Left renal pelvis (tissue), 4 donors: ENCODE data around the gene FOXP4. TPM values are rescaled to one million over a fixed set of nuclear protein-coding genes. Genes with fewer than 3 reads are reported as not detected.
A peak's percentile ranks its signal among the peaks of the same experiment; 100 is the strongest.

ENCODE experiments used
- DNase-seq, 4 donors: peaks; one replicate each; pipeline ENCODE4 v3.0.0-alpha.2; 2013; ENCODE audit warnings: low read depth in 4 of 4, low spot score in 3 of 4
- polyA plus RNA-seq, 4 donors: library from polyadenylated mRNA; unstranded; fragments of 120-200 nt; gene quantifications; one replicate each; pipeline ENCODE4 v1.2.1, GENCODE V29; 2013; ENCODE audit not compliant: insufficient read length in 4 of 4

Gene FOXP4
- polyA plus RNA-seq, 4 donors: 29.0 to 93.5 (median 39.0) TPM

GRCh38 chr6:41622206-41622988 is 76.2 kb downstream of the FOXP4 start:
- no peak for DNase-seq

GRCh38 chr6:41623330-41623729 is 77.1 kb downstream of the FOXP4 start:
- DNase-seq: no peak

GRCh38 chr6:41624621-41625380 is 78.6 kb downstream of the FOXP4 start:
- no peak for DNase-seq

- DNase-seq: no peak
These were observed 79.3 kb downstream of the FOXP4 start for GRCh38 chr6:41625442-41625841.

GRCh38 chr6:41626022-41626421 is 79.8 kb downstream of the FOXP4 start:
- DNase-seq: no peak

DNA sequence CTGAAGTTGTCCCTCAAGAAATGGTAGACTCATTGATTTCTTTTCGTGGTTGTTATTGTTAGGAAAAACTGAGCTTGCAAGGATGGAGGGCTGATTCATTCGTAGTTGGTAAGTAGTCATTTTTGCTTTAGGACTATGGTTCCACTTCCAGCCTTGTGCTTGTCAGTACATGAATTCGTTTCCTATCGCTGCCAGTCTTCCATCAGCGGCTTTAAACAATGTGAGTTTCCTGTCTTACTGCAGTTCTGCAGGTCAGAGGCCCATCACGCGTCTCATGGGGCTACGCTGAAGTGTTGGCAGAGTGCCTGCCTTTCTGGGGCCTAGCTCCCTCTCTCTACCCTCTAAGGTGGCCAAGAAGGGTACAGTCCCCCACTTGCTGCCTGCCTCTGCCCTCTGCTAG is 80.7 kb downstream of the FOXP4 start:
- no peak for DNase-seq

GRCh38 chr6:41629128-41629527 is 82.9 kb downstream of the FOXP4 start:
- no peak for DNase-seq

GRCh38 chr6:41630069-41630468 is 83.9 kb downstream of the FOXP4 start:
- DNase-seq: no peak

GRCh38 chr6:41630946-41631345 is 84.8 kb downstream of the FOXP4 start:
- no peak for DNase-seq

DNA sequence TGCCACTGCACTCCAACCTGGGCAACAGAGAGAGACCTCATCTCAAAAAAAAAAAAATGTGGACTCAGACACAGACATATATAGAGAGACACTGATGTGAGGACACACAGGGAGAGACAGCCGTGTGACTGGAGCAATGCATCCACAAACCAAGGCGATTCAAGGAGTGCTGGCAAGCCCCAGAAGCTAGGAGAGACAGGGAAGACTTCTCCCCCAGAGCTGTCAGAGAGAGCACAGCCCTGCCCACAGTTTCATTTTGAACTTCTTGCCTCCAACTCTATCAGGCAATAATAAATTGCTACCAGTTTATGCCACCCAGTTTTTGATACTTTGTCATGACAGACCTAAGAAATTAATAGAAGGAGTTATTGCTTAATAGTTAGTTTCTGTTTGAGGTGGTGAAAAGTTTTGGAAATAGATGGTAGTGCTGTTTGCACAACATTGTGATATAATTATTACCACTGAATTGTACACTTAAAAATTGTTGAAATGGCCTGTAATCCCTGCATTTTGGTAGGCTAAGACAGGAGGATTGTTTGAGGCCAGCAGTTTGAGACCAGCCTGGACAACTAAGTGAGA is 87.0 kb downstream of the FOXP4 start:
- DNase-seq: no peak

DNA sequence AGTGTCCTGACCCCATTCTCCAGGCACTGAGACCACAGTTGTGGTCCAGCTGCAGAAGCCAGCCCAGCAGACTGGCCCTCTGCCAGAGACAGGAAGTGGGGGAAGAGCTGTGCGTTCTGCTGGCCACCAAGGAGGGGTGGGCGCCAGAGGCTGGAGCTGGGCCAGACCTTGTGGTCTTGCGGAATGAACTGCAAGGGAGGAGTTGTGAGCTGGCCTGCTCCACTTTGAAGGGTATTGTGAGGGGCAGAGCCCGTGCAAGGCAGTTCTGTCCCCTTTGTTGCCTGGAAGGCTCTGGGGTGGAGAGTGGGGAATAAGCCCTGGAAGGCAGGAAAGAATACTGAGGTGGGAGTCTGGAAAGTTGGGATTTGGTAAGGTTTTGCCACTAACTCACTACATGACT is 88.5 kb downstream of the FOXP4 start:
- DNase-seq: no peak

GRCh38 chr6:41635365-41635764 is 89.2 kb downstream of the FOXP4 start:
- DNase-seq: no peak

DNA sequence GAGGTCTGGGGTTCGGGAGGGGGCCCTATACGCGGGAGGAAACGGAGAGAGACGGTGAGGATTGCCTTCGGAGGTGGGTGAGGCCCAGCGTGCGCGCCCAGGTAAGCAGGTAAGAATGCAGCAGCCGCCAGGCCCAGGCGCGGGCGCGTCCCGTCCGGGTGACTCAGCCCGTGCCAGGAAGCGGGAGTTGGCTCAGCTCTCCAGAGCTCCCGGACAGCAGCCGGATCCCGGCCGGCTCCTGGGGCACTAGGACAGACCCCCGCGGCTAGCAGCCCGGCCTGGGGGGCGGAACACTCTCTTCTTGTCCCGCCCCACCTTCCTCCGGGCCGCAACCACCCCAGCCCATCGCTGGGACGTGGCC is 90.6 kb downstream of the FOXP4 start:
- no peak for DNase-seq

DNA sequence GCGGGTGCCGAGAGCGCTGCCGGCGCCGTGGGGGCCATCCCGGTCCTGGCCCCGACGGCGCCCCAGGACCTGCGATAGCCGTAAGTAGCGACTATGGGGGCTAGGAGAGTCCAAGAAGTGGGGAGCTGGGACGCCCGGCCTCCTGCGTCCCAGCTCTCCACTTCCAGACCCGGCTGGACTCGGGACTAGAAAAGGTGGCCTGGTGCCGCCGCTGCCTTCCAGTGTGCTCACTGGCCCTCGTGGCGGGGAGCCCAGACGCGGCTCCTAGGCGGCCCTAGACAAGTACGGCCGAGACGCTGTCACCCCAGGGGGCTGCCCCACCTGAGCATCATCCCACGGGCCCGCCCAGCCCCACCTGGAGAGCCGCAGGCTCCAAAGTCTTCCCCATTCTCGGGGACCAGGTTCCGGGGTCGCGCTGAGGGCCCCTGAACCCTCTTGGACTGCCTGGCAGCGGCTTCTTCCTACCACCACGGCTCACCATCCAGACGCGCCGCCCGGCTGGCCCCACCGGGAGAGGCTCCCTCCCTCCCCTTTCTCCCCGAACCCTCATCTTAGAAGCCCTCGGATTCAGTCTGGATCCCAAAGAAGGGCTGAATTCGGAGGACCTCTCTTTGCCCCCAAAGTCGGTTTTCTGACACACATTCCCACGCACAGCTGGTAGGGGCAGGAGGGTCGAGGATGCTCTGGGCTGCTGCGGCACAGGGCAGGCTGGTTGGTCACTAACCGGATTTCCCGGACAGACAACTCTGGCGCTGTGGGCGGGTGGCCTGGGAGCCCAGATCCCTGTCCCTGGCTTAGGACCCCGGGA is 91.2 kb downstream of the FOXP4 start:
- DNase-seq: no peak

DNA sequence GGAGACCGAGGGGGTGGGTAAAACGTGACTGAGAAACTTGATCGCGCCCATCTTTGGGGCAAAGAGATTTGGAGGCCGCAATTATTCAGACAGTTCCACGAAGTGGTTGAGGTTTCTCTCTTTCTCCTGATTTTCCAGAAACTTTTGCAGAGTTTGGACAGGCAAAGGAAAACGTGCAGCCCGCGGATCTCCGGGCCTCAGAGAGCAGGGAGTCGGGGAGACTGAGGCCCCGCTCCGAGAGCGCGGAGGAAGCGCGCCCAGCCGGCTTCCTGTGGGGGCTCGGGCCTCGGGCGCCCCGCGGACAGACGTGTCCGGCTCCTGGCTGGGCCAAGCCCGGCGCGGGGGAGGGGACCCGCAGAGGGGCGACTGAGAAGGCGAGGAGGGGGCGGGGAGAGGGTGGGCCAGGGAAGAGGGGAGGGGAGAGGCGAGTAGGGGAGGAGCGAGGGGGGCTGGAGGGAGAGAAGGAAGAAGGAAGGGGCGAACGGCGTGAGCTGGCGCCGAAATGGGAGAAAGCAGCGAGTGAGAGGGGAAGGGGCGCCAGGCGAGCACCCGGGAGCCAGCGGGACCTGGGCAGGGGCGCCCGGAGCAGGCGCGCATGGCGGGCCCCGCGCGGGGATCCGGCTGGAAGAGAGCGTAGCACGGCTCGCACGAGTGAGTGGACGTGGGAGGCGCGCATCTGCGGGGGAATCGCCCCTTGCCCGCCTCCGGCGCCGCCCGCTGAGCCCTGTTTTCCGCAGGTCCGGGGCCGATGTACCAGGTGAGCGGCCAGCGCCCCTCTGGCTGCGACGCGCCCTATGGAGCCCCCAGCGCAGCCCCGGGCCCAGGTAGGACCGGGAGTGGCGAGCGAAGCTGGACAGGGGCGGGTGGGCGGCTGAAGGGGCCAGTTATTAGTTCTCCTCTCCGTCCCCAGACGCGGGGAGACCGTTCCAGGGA is 92.1 kb downstream of the FOXP4 start, which contains the start of gene MDFI:
MDFI (plus strand) TSS at position 467 of the 933 bp plus-strand sequence; CDS start at position 749, 282 bp downstream.
- DNase-seq: peak in 1 of 4 donors; percentile 74

GRCh38 chr6:41638935-41639808 is 93.0 kb downstream of the FOXP4 start:
- DNase-seq: no peak

DNA sequence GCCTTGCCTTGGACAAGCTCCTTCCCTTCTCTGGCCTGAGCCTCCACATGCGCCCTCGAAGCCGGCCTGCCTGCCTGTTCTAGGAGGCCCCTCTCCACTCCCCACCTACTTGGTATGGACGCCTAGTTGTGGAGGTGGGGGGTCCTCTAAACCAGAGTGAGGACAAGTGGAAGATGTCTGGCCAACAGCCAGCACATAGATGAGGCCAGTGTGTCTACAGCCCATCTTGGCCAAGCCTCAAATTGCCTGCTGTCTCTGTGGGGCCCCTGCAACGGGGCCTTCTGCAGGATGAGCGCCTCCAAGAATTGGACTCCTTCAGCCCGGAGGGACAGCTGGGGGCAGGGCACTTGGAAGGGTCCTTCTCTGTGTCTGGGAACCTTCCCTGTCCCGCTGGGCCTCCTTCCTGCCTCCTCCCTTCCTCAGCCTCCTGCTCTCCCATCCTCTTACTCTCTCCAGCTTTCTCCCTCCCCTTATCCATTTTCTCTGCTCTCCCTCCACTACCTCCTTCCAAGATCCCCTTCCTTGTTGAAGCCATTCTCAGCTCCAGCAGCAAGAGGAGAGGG is 93.7 kb downstream of the FOXP4 start:
- DNase-seq: no peak

DNA sequence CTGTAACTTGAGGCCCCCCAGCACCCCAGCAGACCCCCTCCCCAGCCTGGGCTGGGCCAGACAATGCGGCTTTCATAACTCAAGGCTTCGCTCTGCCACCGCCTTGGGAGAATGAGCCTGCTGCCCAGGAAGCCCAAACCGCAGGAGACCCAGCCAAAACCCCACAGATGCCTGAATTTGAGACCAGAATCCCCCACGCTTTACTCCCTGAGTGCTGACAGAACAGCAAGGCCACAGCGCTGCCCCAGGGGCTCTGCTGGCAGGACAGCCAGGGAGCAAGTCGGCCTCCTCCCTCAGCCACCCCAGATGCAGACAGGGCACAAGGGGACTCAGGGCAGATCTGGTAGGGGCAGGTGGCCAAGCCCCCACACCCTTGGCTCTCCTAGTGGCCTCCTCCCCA is 94.2 kb downstream of the FOXP4 start:
- no peak for DNase-seq
